HG03139 (cell line): ENCODE measurements around the gene NTRK1.

Experiments
- ATAC-seq: cut with Tn5 transposase; IDR thresholded peaks from one replicate; pipeline ENCODE4 v1.9.1; 2021; ENCODE audit not compliant: unreplicated experiment

Gene NTRK1

GRCh38 chr1:156836892-156837291 lies 23.8 kb upstream of the NTRK1 start:
- ATAC-seq, result no peak

GRCh38 chr1:156838972-156839371 lies 21.7 kb upstream of the NTRK1 start:
- no peak for ATAC-seq

- ATAC-seq, result no peak
Measured at GRCh38 chr1:156839426-156840109, 21.1 kb upstream of the NTRK1 start.

GRCh38 chr1:156840186-156840897 lies 20.3 kb upstream of the NTRK1 start:
- no peak for ATAC-seq

- no peak for ATAC-seq
Measured at GRCh38 chr1:156840898-156841279, 19.8 kb upstream of the NTRK1 start.

GRCh38 chr1:156841295-156841855 lies 19.3 kb upstream of the NTRK1 start:
- ATAC-seq, result no peak

GRCh38 chr1:156842618-156843300 lies 17.9 kb upstream of the NTRK1 start:
- ATAC-seq, result no peak

- no peak for ATAC-seq
Measured at GRCh38 chr1:156844102-156844501, 16.6 kb upstream of the NTRK1 start.

GRCh38 chr1:156844638-156845037 lies 16.0 kb upstream of the NTRK1 start:
- no peak for ATAC-seq

GRCh38 chr1:156845055-156845952 lies 15.4 kb upstream of the NTRK1 start:
- no peak for ATAC-seq

GRCh38 chr1:156845953-156846545 lies 14.6 kb upstream of the NTRK1 start:
- no peak for ATAC-seq

GRCh38 chr1:156846643-156847042 lies 14.0 kb upstream of the NTRK1 start:
- no peak for ATAC-seq

- ATAC-seq, result no peak
Measured at GRCh38 chr1:156847591-156848460, 12.8 kb upstream of the NTRK1 start.

- ATAC-seq, result no peak
Measured at GRCh38 chr1:156848461-156849150, 12.1 kb upstream of the NTRK1 start.

- no peak for ATAC-seq
Measured at GRCh38 chr1:156849151-156849496, 11.5 kb upstream of the NTRK1 start.

- ATAC-seq, result no peak
Measured at GRCh38 chr1:156851779-156852417, 8.8 kb upstream of the NTRK1 start.

GRCh38 chr1:156852418-156852874 lies 8.2 kb upstream of the NTRK1 start:
- no peak for ATAC-seq

GRCh38 chr1:156853761-156854160 lies 6.9 kb upstream of the NTRK1 start:
- no peak for ATAC-seq
